Sigmoid colon (tissue), 7 donors: Measurements from ENCODE around the gene NID2. TPM values are rescaled to one million over a fixed set of nuclear protein-coding genes. Genes with fewer than 3 reads are reported as not detected.

ENCODE experiments used
- DNase-seq: peaks from one replicate; pipeline ENCODE4 v3.0.0-alpha.2; 2019
- H3K27ac ChIP-seq, 4 donors: fragments of 200-600 bp; sonication (generic); one replicate each; pipeline ENCODE4 v1.5.1; 2016 to 2019; ENCODE audit warnings: mild to moderate bottlenecking in 1 of 4
- H3K27me3 ChIP-seq, 3 donors: fragments of 200-600 bp; sonication (generic); one replicate each; pipeline ENCODE4 v1.5.1; 2019; ENCODE audit warnings: mild to moderate bottlenecking in 1 of 3
- H3K36me3 ChIP-seq, 4 donors: fragments of 200-600 bp; sonication (generic); one replicate each; pipeline ENCODE4 v1.5.1; 2016 to 2019
- H3K4me1 ChIP-seq, 4 donors: fragments of 200-600 bp; sonication (generic); one replicate each; pipeline ENCODE4 v1.5.1; 2017 to 2019
- H3K4me3 ChIP-seq, 4 donors: fragments of 200-600 bp; sonication (generic); one replicate each; pipeline ENCODE4 v1.5.1; 2017 to 2019; ENCODE audit warnings: mild to moderate bottlenecking in 2 of 4, moderate library complexity in 1 of 4
- H3K9me3 ChIP-seq, 4 donors: fragments of 200-600 bp in 3 of 4; sonication (generic) in 3 of 4; one replicate each; pipeline versions ENCODE4 v1.5.1 to v1.6.1; 2013 to 2019
- CTCF ChIP-seq, 4 experiments: fragments of 450-650 bp in 3 of 4; fragments of 200-600 bp in 1 of 4; IDR thresholded peaks; one replicate each; pipeline ENCODE4 v1.5.1; 2016 to 2019; ENCODE audit warnings: antibody characterized with exemption in 4 of 4, mild to moderate bottlenecking in 3 of 4, moderate library complexity in 2 of 4
- EP300 ChIP-seq, 4 donors: sonication (generic); formaldehyde crosslinking; IDR thresholded peaks; one replicate each; pipeline ENCODE4 v1.6.1; 2017; ENCODE audit warnings: antibody characterized with exemption in 4 of 4
- POLR2A ChIP-seq, 2 donors: fragments of 450-650 bp; IDR thresholded peaks; one replicate each; pipeline ENCODE4 v1.6.1; 2016; ENCODE audit warnings: antibody characterized with exemption in 2 of 2, mild to moderate bottlenecking in 2 of 2, moderate library complexity in 2 of 2
- POLR2AphosphoS5 ChIP-seq, 4 donors: sonication (generic); formaldehyde crosslinking; IDR thresholded peaks; one replicate each; pipeline ENCODE4 v1.6.1; 2017; ENCODE audit warnings: antibody characterized with exemption in 4 of 4
- WGBS, 2 donors: extraction: QIAGEN DNeasy Blood & Tissue Kit; methylation state at CpG; one replicate each; pipeline ENCODE4 v1.1.7; 2013; 5-methylcytosine and 5-hydroxymethylcytosine counted together
- intact Hi-C: fragments of 100-400 bp; cut with DNase I; formaldehyde crosslinking; loops from one replicate; pipeline ENCODE4 v1.15.1; 2023
- polyA plus RNA-seq, 3 donors: library from polyadenylated mRNA; stranded (reverse); fragments of 200-250 nt; gene quantifications; one replicate each; pipeline ENCODE4 v1.2.3, GENCODE V29; 2013
- total RNA-seq, 4 donors: library from RNA; depleted of rRNA; stranded (reverse); fragments of >200 nt; gene quantifications; one replicate each; pipeline ENCODE4 v1.1.0, GENCODE V29; 2016
- donor health status: healthy with polysubstance abuse.
- donor health status: Bipolar disorder and iron deficiency.
- donor health status: healthy.

The NID2 gene
- total and polyA plus RNA-seq, 7 donors = 0.46 to 52.9 (median 26.4) TPM

- H3K27me3 ChIP-seq = no peaks in the 10 kb centered on the region
- no peak for TF ChIP-seq POLR2AphosphoS5 (IDR thresholded peaks at IDR 0.05)
- no peak for TF ChIP-seq POLR2A (IDR thresholded peaks at IDR 0.05)
- TF ChIP-seq EP300 (IDR thresholded peaks at IDR 0.05) = no peak
- TF ChIP-seq CTCF (IDR thresholded peaks at IDR 0.05) = no peak
- H3K36me3 ChIP-seq = peaks cover 13 to 55% (median 16%) of the 10 kb centered on the region in 4 donors
- 31 to 60% methylated on average over 4 of the region's 4 CpGs for WGBS, 2 donors
- H3K9me3 ChIP-seq = no peaks in the 10 kb centered on the region
- peaks cover 0 to 10% (median 2%) of the 10 kb centered on the region in 4 donors for H3K4me1 ChIP-seq
- no peak overlapping the region for H3K4me3 ChIP-seq
- intact Hi-C loops = no loop called here
- H3K27ac ChIP-seq = no peak overlapping the region
- no peak for DNase-seq
Measured at GRCh38 chr14:52018252-52018651, 50.6 kb downstream of the NID2 start.

- no peaks in the 10 kb centered on the region for H3K27me3 ChIP-seq
- H3K9me3 ChIP-seq = no peaks in the 10 kb centered on the region
- 92% methylated on average over 8 of the region's 8 CpGs for WGBS, 2 donors
- peaks cover 20 to 69% (median 28%) of the 10 kb centered on the region in 4 donors for H3K36me3 ChIP-seq
- intact Hi-C loops = no loop called here
- no peak for DNase-seq
- no peak overlapping the region for H3K27ac ChIP-seq
- peaks cover 0 to 15% (median 2%) of the 10 kb centered on the region in 4 donors for H3K4me1 ChIP-seq
- H3K4me3 ChIP-seq = no peak overlapping the region
- no peak for TF ChIP-seq POLR2A (IDR thresholded peaks at IDR 0.05)
- no peak for TF ChIP-seq POLR2AphosphoS5 (IDR thresholded peaks at IDR 0.05)
- no peak for TF ChIP-seq CTCF (IDR thresholded peaks at IDR 0.05)
- TF ChIP-seq EP300 (IDR thresholded peaks at IDR 0.05) = no peak
Measured at GRCh38 chr14:52015411-52016030, 53.3 kb downstream of the NID2 start.

GRCh38 chr14:52014601-52015267 lies 54.1 kb downstream of the NID2 start:
- no peak overlapping the region for H3K27ac ChIP-seq
- H3K4me1 ChIP-seq = peaks cover 0 to 15% (median 2%) of the 10 kb centered on the region in 4 donors
- intact Hi-C loops = no loop called here
- no peak for TF ChIP-seq EP300 (IDR thresholded peaks at IDR 0.05)
- no peak for TF ChIP-seq CTCF (IDR thresholded peaks at IDR 0.05)
- TF ChIP-seq POLR2AphosphoS5 (IDR thresholded peaks at IDR 0.05) = no peak
- no peak for TF ChIP-seq POLR2A (IDR thresholded peaks at IDR 0.05)
- no peaks in the 10 kb centered on the region for H3K9me3 ChIP-seq
- H3K36me3 ChIP-seq = peaks cover 18 to 69% (median 25%) of the 10 kb centered on the region in 4 donors
- DNase-seq = peak; percentile 55
- no peaks in the 10 kb centered on the region for H3K27me3 ChIP-seq
- WGBS, 2 donors = 83 to 86% methylated on average over 15 of the region's 15 CpGs
- no peak overlapping the region for H3K4me3 ChIP-seq

GRCh38 chr14:52013984-52014600 lies 54.8 kb downstream of the NID2 start:
- TF ChIP-seq EP300 (IDR thresholded peaks at IDR 0.05) (no peak), POLR2A (IDR thresholded peaks at IDR 0.05) (no peak), CTCF (IDR thresholded peaks at IDR 0.05) (no peak), POLR2AphosphoS5 (IDR thresholded peaks at IDR 0.05) (no peak)
- peak overlapping the region in 1 of 4 donors; percentile 29 for H3K27ac ChIP-seq
- DNase-seq = no peak
- H3K27me3 ChIP-seq = no peaks in the 10 kb centered on the region
- H3K4me1 ChIP-seq = peaks cover 0 to 15% (median 2%) of the 10 kb centered on the region in 4 donors
- WGBS, 2 donors = 79 to 94% methylated on average over 11 of the region's 11 CpGs
- H3K4me3 ChIP-seq = no peak overlapping the region
- peaks cover 16 to 69% (median 27%) of the 10 kb centered on the region in 4 donors for H3K36me3 ChIP-seq
- intact Hi-C loops = no loop called here
- no peaks in the 10 kb centered on the region for H3K9me3 ChIP-seq
